Embryonic facial prominence (tissue), 1 donor: Measurements from ENCODE around the gene STK10.
A peak's percentile ranks its signal among the peaks of the same experiment; 100 is the strongest.

ENCODE experiments used
- DNase-seq: peaks from one replicate; pipeline ENCODE4 v3.0.0-alpha.2; 2016; ENCODE audit errors: extremely low spot score

STK10 gene

GRCh38 chr5:172089298-172090117 lies 98.5 kb downstream of the STK10 start:
- DNase-seq = no peak

- no peak for DNase-seq
These were observed 99.2 kb downstream of the STK10 start for GRCh38 chr5:172088801-172089200.

GRCh38 chr5:172086194-172086975 lies 101.6 kb downstream of the STK10 start:
- no peak for DNase-seq

GRCh38 chr5:172085738-172086137 lies 102.3 kb downstream of the STK10 start:
- DNase-seq = no peak

GRCh38 chr5:172082180-172082579 lies 105.8 kb downstream of the STK10 start:
- DNase-seq = no peak

GRCh38 chr5:172079876-172080275 lies 108.1 kb downstream of the STK10 start:
- DNase-seq = peak; percentile 1

- peak; percentile 5 for DNase-seq
These were observed 109.2 kb downstream of the STK10 start for GRCh38 chr5:172078726-172079345.

GRCh38 chr5:172077664-172078425 lies 110.2 kb downstream of the STK10 start:
- peak; percentile 5 for DNase-seq

- peak; percentile 30 for DNase-seq
These were observed 111.2 kb downstream of the STK10 start for GRCh38 chr5:172076761-172077244.

GRCh38 chr5:172075656-172076055 lies 112.4 kb downstream of the STK10 start:
- peak; percentile 1 for DNase-seq

- no peak for DNase-seq
These were observed 113.1 kb downstream of the STK10 start for GRCh38 chr5:172074896-172075295.

GRCh38 chr5:172071309-172071875 lies 116.6 kb downstream of the STK10 start:
- peak; percentile 4 for DNase-seq

GRCh38 chr5:172065431-172066065 lies 122.5 kb downstream of the STK10 start:
- no peak for DNase-seq

GRCh38 chr5:172064766-172065165 lies 123.3 kb downstream of the STK10 start:
- no peak for DNase-seq

GRCh38 chr5:172064358-172064757 lies 123.7 kb downstream of the STK10 start:
- no peak for DNase-seq

- no peak for DNase-seq
These were observed 124.4 kb downstream of the STK10 start for GRCh38 chr5:172063463-172064235.

- DNase-seq = no peak
These were observed 128.3 kb downstream of the STK10 start for GRCh38 chr5:172059661-172060100.

- DNase-seq = no peak
These were observed 129.9 kb downstream of the STK10 start for GRCh38 chr5:172058088-172058487.

- no peak for DNase-seq
These were observed 132.0 kb downstream of the STK10 start for GRCh38 chr5:172055996-172056395.

GRCh38 chr5:172055421-172055820 lies 132.6 kb downstream of the STK10 start:
- no peak for DNase-seq
